GM19397 (cell line): ENCODE results near the gene POR.

Experiments
- ATAC-seq: cut with Tn5 transposase; IDR thresholded peaks from one replicate; pipeline ENCODE4 v1.9.1; 2021; ENCODE audit warnings: mild to moderate bottlenecking, moderate library complexity; ENCODE audit not compliant: unreplicated experiment

Gene POR

GRCh38 chr7:75950111-75950681 lies 35.2 kb downstream of the POR start:
- ATAC-seq: no peak

- no peak for ATAC-seq
These were observed 36.6 kb downstream of the POR start for GRCh38 chr7:75951506-75951905.

GRCh38 chr7:75953431-75953830 lies 38.5 kb downstream of the POR start:
- ATAC-seq: no peak

- no peak for ATAC-seq
These were observed 39.0 kb downstream of the POR start for GRCh38 chr7:75953931-75954330.

- no peak for ATAC-seq
These were observed 40.5 kb downstream of the POR start for GRCh38 chr7:75955331-75955955.

- no peak for ATAC-seq
These were observed 42.2 kb downstream of the POR start for GRCh38 chr7:75957021-75957736.

GRCh38 chr7:75958802-75959543 lies 44.0 kb downstream of the POR start:
- ATAC-seq: no peak

GRCh38 chr7:75960372-75960771 lies 45.4 kb downstream of the POR start:
- no peak for ATAC-seq

GRCh38 chr7:75961218-75961617 lies 46.3 kb downstream of the POR start:
- no peak for ATAC-seq

GRCh38 chr7:75962607-75963380 lies 47.8 kb downstream of the POR start:
- no peak for ATAC-seq

- ATAC-seq: no peak
These were observed 48.5 kb downstream of the POR start for GRCh38 chr7:75963381-75963995.

GRCh38 chr7:75965617-75966016 lies 50.7 kb downstream of the POR start:
- ATAC-seq: no peak

GRCh38 chr7:75966190-75966961 lies 51.4 kb downstream of the POR start:
- ATAC-seq: no peak

- no peak for ATAC-seq
These were observed 52.1 kb downstream of the POR start for GRCh38 chr7:75967055-75967454.

GRCh38 chr7:75967487-75967997 lies 52.6 kb downstream of the POR start:
- no peak for ATAC-seq

- ATAC-seq: no peak
These were observed 53.1 kb downstream of the POR start for GRCh38 chr7:75968012-75968411.

- ATAC-seq: no peak
These were observed 53.6 kb downstream of the POR start for GRCh38 chr7:75968561-75969001.

- no peak for ATAC-seq
These were observed 54.2 kb downstream of the POR start for GRCh38 chr7:75969182-75969581.

- ATAC-seq: no peak
These were observed 54.9 kb downstream of the POR start for GRCh38 chr7:75969704-75970498.
